Endometrium (tissue), 2 donors: Measurements from ENCODE around the gene KRT1.

Source experiments
- FAIRE-seq: peaks from 2 replicates; lab custom pipeline; 2012; peaks lifted over from hg19 to GRCh38; lab: Jason Lieb, UNC
- donor health status: control.
- donor health status: control.

Gene KRT1

GRCh38 chr12:52698651-52699340 lies 18.6 kb upstream of the KRT1 start:
- no peak for FAIRE-seq

- FAIRE-seq: no peak
Observed at GRCh38 chr12:52697058-52697582, 16.9 kb upstream of the KRT1 start.

DNA sequence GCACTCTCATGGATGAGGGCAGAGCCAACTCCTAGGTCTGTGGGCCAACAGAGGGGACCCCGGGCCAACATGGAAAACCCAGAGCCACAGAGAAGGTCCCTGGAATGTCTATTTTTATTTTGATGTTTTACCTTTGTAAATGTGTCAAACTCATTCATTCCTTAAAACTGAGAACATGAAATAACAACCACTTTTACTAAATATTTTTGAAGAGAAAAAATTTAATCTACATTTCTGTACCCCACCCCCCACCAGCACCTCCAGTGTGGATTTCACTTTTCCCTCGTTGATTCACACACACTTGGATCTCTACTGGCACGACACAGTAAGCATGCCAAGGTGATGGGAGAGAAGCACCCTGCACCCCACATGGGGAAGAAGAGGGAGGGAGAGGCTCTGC lies 16.4 kb upstream of the KRT1 start:
- FAIRE-seq: no peak

DNA sequence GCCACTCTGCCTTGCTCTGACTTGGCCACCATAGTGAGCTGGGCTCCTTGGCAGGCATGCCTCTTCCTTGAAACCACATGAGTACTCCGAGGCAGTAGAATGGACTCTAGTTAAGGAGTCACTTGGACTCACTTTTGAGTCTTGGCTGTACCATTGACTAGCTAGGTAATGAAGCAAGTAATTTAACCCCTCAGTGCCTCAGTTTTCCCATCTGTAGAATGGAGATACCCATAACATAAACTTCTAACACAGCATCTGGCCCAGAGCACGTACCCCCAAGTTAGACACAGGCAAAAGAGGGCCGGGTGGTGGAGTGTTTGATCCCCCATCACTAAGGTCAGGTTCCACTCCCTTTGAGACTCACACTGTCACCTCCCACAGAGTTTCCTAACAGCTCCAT lies 14.8 kb upstream of the KRT1 start:
- FAIRE-seq: no peak

DNA sequence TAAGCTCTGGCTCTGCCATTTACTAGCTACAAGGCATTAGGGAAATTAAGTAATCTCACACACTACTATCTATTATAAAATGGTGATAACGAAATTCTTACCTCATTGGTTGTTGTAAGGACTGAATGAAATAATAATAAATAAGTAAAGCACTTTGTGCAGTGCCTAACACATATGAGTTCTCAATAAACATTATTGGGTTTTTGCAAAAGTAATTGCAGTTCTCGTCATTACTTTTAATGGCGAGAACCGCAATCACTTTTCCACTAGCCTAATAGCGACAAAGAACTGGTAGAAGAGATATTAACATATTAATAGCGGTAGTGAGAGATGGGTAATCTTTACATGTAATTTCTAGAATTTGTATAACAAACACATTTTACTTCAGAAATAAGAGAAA lies 13.9 kb upstream of the KRT1 start:
- FAIRE-seq: no peak

DNA sequence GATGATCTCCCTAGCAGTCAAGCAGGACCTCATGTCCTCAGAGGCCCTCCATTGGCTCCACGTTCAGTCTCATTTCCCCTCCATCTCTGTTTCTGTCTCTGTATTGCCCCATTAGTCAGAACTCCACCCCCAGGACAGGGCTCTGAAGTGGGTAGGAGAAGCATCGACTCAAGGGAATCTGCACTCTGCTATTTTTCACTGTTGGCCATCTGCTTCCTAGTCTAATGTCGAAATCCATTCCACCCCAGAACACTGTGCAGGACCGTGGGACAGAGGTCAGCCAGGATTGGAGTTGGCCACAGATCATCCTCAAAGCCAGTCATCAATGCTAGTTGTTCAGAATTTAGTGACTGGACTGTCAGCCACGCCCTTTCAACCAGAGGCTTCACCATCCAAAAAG lies 13.1 kb upstream of the KRT1 start:
- no peak for FAIRE-seq

- no peak for FAIRE-seq
Observed at GRCh38 chr12:52692254-52692653, 12.0 kb upstream of the KRT1 start.

DNA sequence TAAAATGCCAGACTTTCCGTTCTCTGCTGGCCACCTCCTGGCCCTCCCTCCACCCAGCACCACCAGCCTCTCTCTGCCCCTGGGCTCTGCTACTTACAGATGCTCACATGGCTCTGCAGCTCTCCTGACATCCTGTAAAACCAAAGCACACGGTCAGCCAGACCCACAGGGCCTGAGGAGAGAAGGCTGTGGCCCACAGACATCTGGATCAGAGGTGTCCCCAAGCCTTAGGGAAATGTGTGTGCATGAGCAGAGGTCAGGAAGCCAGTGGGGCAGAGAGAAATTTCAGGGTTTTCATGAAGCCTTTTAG lies 11.6 kb upstream of the KRT1 start:
- no peak for FAIRE-seq

DNA sequence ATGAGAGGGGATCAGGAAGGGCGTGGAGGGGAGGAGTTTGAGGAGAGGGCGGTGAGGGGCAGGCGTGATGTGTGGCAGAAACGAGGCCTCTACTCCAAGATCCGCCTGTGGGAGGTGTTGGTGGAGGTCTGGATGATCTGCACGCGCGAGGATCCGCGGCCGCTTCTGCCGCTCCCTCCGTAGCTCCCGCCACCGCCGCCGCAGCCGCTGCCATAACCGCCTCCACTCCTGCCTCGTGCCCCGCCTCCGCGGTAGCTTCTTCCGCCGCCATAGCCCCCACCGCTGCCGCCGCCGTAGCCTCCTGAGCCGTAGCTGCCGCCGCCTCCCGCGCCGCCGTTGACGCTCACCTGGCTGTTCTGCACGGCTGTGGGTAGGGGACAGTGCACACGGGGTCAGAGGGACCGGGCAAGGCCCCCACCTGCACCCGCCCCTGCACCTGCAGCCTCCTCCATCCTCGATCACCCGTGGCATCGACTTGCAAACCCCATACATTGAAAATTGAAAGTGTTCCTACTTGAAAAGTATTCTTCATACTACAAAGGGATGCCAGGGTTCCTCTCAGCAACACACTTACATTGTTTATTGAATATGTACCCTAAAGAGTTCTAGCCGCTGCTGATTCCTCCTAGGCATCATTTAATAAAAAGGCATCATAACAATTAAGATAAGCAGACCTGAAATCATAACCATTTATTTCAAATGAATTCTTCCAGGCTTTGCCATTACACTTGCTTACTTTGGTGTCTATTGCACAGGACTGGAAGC lies 11.1 kb upstream of the KRT1 start:
- no peak for FAIRE-seq

GRCh38 chr12:52690351-52691075 lies 10.3 kb upstream of the KRT1 start:
- no peak for FAIRE-seq

DNA sequence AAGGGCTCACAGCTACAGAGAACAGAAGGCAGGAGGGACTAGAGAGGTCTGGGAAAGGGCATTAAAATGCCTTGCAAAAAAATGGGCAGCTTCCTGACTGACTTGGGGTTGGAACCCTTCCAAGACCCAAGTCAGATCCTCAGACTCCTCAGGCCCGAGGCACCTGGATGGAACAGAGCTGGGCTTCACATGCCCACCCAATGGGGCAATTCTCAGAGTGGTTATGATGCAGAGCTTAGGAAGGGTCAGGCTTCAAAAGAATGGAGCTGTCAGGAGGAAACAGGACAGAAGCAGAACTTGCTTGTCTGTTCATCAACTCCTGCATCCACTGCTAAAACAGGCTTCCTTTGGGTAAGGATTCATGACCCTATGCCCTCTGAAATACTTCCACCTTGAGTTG lies 9.7 kb upstream of the KRT1 start:
- no peak for FAIRE-seq

- no peak for FAIRE-seq
Observed at GRCh38 chr12:52689239-52689638, 9.0 kb upstream of the KRT1 start.

DNA sequence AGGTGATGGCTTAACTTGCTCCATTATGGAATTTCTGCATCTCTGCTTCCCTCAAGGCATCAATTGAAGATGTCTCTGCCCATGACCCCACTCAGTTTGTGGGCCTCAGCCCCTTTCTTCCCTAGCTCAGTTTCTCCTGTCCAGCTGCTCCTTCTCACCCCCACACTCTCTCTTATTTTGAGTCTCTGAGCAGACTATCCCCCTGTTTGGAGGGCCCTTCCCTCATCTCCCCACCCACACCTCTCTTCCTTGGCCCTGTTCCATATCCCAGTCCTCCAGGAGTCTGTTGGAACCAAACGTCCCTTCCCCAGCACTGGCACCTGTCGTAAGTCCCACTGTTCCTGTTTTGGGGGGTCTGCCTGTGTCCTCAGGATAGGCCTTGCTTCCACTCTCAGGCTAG lies 8.3 kb upstream of the KRT1 start:
- no peak for FAIRE-seq

DNA sequence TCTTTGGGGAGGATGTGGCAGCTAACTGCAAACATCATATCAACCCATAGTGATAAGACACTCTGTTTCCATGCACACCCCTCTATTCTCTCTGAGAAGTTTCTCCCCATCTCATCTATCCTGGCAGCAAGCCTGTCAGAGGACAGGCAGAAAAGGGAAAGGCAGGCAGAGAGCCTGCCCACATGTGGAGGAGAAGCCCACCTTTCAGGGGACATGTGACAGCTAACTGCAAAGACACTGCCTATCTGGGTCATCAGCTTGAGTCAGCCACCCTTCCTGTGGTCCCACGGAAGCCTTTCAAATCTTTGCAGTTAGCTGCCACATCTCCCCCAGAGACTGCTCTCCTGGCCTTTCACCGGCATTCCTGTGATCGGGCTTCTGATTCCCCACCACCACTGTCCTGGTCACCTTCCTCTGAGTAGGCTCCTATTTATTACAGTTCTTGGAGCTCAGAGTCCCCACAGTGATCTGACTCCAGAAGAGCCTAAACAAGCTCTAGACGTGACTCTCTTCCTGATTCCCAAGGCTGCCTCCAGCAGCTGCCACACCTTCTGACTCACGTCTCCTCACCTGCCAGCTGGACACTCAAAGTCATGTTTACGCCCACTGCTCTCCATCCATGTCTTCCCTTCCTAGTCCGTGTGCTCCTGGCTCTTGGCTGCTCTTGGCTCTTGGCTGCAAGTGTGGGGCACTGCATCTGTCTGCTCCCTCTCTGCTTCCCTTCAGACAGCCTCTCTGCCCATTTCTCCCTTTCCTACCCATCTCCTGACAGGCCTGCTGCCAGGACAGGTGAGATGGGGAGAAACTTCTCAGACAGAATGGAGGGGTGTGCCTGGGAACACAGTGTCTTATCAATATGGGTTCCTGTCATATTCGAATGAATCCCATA lies 7.5 kb upstream of the KRT1 start:
- no peak for FAIRE-seq

GRCh38 chr12:52686756-52687487 lies 6.7 kb upstream of the KRT1 start:
- FAIRE-seq: no peak

GRCh38 chr12:52686063-52686462 lies 5.9 kb upstream of the KRT1 start:
- no peak for FAIRE-seq

- no peak for FAIRE-seq
Observed at GRCh38 chr12:52685406-52685890, 5.2 kb upstream of the KRT1 start.

DNA sequence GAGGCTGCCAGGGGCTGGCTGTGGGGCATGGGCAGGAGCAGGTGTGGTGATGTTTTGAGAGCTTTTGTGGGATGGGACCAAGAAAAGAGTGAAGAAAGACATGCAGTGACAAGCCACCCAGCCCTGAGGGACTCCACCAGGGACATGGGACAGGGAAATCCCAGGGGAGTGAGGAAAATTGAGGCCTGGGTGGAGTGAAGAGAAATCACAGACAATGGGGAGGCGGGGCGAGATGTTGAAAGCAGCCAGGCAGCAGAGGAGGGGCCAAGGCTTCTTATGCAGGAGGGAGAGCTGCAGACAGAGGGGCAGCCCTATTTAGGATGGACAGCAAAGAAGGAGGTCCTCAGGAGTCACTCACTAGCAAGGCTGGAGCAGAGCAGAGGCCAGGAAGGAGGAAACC lies 4.2 kb upstream of the KRT1 start:
- FAIRE-seq: no peak

DNA sequence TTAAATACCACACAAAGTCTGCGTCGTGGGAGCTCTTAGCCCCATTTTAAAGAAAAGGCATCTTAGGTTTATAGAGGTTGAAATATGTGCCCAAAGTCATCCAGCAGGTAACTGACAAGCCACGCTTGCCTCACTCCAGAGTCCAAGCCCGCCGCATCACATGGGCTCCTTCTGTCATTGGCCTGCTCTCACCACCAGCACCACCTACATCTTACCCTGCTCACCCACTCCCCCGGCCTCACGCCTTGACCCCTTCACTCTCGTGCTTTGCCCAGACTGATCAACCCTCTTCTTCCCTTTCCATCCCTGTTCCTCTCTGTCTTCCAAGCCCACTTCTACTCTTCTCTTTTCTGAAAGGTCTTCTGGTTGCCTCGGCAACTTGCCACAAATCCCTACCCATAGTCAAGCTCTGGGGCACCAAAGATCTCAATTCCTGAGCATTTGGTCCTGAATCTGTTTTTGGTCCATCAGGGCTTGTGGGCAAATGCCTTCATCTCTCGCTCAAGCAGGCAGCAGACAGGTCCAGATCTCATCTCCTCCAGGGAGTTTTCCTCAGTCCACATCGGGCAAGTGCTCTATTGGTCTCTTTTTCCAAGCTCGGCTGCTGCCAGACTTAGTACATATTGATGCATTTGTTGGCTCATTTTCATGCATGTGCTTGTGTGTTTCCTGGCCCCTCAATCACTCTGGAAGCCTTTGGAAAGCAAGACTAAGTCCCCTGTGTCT lies 3.5 kb upstream of the KRT1 start:
- no peak for FAIRE-seq

DNA sequence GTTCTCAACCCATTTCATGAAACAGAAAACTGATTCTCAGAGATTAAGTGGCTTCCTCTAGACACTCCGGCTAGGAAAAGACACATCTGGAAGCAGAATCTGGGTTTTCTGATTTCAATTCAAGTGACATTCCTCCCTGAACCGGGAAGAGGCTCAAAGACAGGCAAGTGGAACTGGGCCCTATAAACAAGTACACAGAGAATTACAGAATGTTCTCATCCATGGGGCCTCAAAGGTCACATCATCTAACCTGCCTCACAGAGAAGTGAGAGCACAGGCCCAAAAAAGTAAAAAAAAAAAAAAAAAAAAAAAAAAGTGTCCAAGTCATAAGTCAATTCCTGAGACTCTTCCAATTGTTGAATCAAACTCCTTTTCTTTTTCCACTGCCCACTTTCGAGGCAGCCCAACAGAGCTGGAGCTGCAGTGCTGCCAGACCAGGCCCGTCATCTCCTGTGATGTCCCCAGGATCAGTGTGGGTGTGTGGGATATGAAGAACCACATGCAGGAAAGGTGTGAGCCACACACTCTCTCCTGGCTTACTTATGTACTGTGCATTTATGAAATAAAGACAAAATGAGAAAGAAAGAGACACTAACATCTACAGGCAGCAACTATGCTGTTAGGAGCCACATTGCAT lies 2.8 kb upstream of the KRT1 start:
- FAIRE-seq: no peak
